Measurements from ENCODE around the gene DVL1. TPM values are rescaled to one million over a fixed set of nuclear protein-coding genes. Genes with fewer than 3 reads are reported as not detected.
"Not testable (repeated sequence)": the region's sequence is repeated elsewhere in the genome, so short reads cannot be mapped to it uniquely, and the experiment has no call there.

Gene DVL1
- total and polyA plus RNA-seq, 4 donors, result 39.2 to 79.1 (median 62.8) TPM

GRCh38 chr1:1387098-1388077 is 38.2 kb upstream of the DVL1 start:
- ATAC-seq (ENCODE audit: insufficient read depth, low FRiP score), result no peak
- Histone ChIP-seq H3K9me3 (ENCODE audit: control insufficient read depth in 4 of 4, insufficient read depth in 3 of 4, low read length in 3 of 4) (peaks cover 0 to 2% (median 0%) of the 10 kb centered on the region in 4 donors), H3K4me1 (ENCODE audit: control insufficient read depth in 5 of 5, insufficient read depth in 5 of 5, low read length in 5 of 5) (peaks cover 0 to 7% (median 0%) of the 10 kb centered on the region in 5 donors), H3K27ac (ENCODE audit: low read depth in 1 of 2, low read length in 1 of 2) (no peak overlapping the region), H3K4me3 (no peak overlapping the region), H3K9ac (ENCODE audit: insufficient read depth in 1 of 2, low read length in 2 of 2) (no peak overlapping the region), H3K36me3 (ENCODE audit: control insufficient read depth in 4 of 4, insufficient read depth in 4 of 4, low read length in 4 of 4) (peaks cover 26 to 54% (median 36%) of the 10 kb centered on the region in 4 donors), H3K27me3 (ENCODE audit: control insufficient read depth in 3 of 3, insufficient read depth in 3 of 3, low read length in 2 of 3) (no peaks in the 10 kb centered on the region)
- TF ChIP-seq CTCF (IDR thresholded peaks at IDR 0.05; ENCODE audit: control extremely low read depth, extremely low read depth), result no peak
- DNase-seq, result no peak
- 97 to 98% methylated on average over 50 of the region's 50 CpGs for WGBS, 2 donors

DNA sequence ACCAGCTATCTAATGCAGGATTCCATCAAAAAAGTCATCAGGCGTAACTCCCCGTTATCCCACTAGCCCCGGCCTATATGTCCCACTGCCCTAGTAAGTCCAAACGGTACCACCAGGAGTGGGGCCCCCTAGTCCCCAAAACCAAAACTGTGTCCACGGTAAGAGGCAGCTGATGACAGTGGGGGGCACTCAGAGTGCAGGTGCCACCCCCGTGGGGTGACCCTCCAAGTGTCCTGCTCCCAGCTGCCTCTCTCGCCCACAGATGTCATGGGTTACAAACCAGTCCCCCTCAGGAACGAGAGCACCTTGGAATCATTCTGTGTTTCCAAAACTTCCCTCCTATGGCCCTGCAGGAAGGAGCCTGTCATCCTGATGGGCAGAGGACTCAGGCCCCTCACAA is 36.7 kb upstream of the DVL1 start:
- Histone ChIP-seq H3K4me3 (no peak overlapping the region), H3K27ac (ENCODE audit: low read depth in 1 of 2, low read length in 1 of 2) (no peak overlapping the region), H3K9me3 (ENCODE audit: control insufficient read depth in 4 of 4, insufficient read depth in 3 of 4, low read length in 3 of 4) (peaks cover 0 to 2% (median 0%) of the 10 kb centered on the region in 4 donors), H3K4me1 (ENCODE audit: control insufficient read depth in 5 of 5, insufficient read depth in 5 of 5, low read length in 5 of 5) (peaks cover 0 to 4% (median 0%) of the 10 kb centered on the region in 5 donors), H3K27me3 (ENCODE audit: control insufficient read depth in 3 of 3, insufficient read depth in 3 of 3, low read length in 2 of 3) (no peaks in the 10 kb centered on the region), H3K9ac (ENCODE audit: insufficient read depth in 1 of 2, low read length in 2 of 2) (no peak overlapping the region), H3K36me3 (ENCODE audit: control insufficient read depth in 4 of 4, insufficient read depth in 4 of 4, low read length in 4 of 4) (peaks cover 19 to 52% (median 29%) of the 10 kb centered on the region in 4 donors)
- DNase-seq (no peak), ATAC-seq (ENCODE audit: insufficient read depth, low FRiP score) (no peak)
- 91 to 93% methylated on average over 8 of the region's 8 CpGs for WGBS, 2 donors
- TF ChIP-seq CTCF (IDR thresholded peaks at IDR 0.05; ENCODE audit: control extremely low read depth, extremely low read depth), result no peak

DNA sequence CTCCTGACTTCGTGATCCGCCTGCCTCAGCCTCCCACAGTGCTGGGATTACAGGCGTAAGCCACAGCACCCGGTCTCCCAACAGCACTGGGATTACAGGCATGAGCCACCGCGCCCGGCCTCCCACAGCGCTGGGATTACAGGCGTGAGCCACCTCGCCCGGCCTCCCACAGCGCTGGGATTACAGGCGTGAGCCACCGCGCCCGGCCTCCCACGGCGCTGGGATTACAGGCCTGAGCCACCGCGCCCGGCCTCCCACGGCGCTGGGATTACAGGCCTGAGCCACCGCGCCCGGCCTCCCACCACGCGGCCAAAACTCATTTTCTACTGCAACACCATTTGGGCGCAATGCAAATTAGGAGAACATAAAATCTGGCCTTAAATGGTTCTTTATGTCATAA is 36.1 kb upstream of the DVL1 start:
- not testable (repeated sequence) for DNase-seq; H3K27me3 ChIP-seq (ENCODE audit: control insufficient read depth in 3 of 3, insufficient read depth in 3 of 3, low read length in 2 of 3); H3K9ac ChIP-seq (ENCODE audit: insufficient read depth in 1 of 2, low read length in 2 of 2); H3K4me1 ChIP-seq (ENCODE audit: control insufficient read depth in 5 of 5, insufficient read depth in 5 of 5, low read length in 5 of 5); H3K9me3 ChIP-seq (ENCODE audit: control insufficient read depth in 4 of 4, insufficient read depth in 3 of 4, low read length in 3 of 4); ATAC-seq (ENCODE audit: insufficient read depth, low FRiP score); H3K27ac ChIP-seq (ENCODE audit: low read depth in 1 of 2, low read length in 1 of 2); H3K4me3 ChIP-seq
- 95 to 96% methylated on average over 29 of the region's 29 CpGs for WGBS, 2 donors
- H3K36me3 ChIP-seq (ENCODE audit: control insufficient read depth in 4 of 4, insufficient read depth in 4 of 4, low read length in 4 of 4), result peaks cover 15 to 50% (median 28%) of the 10 kb centered on the region in 4 donors

GRCh38 chr1:1381294-1381693 is 32.1 kb upstream of the DVL1 start:
- Histone ChIP-seq H3K4me1 (ENCODE audit: control insufficient read depth in 5 of 5, insufficient read depth in 5 of 5, low read length in 5 of 5) (peaks cover 0 to 1% (median 0%) of the 10 kb centered on the region in 5 donors), H3K9me3 (ENCODE audit: control insufficient read depth in 4 of 4, insufficient read depth in 3 of 4, low read length in 3 of 4) (no peaks in the 10 kb centered on the region), H3K27me3 (ENCODE audit: control insufficient read depth in 3 of 3, insufficient read depth in 3 of 3, low read length in 2 of 3) (no peaks in the 10 kb centered on the region), H3K36me3 (ENCODE audit: control insufficient read depth in 4 of 4, insufficient read depth in 4 of 4, low read length in 4 of 4) (peaks cover under 1 to 20% (median 8%) of the 10 kb centered on the region in 4 donors), H3K9ac (ENCODE audit: insufficient read depth in 1 of 2, low read length in 2 of 2) (no peak overlapping the region), H3K4me3 (no peak overlapping the region), H3K27ac (ENCODE audit: low read depth in 1 of 2, low read length in 1 of 2) (no peak overlapping the region)
- no peak for TF ChIP-seq CTCF (IDR thresholded peaks at IDR 0.05; ENCODE audit: control extremely low read depth, extremely low read depth)
- no peak for ATAC-seq (ENCODE audit: insufficient read depth, low FRiP score)
- 84% methylated on average over 8 of the region's 8 CpGs for WGBS, 2 donors
- no peak for DNase-seq

Data from lung (tissue), 12 donors.